KMS-11 (cell line): ENCODE results near the gene KCNIP1.
"Not testable (repeated sequence)": the region's sequence is repeated elsewhere in the genome, so short reads cannot be mapped to it uniquely, and the experiment has no call there.

Source experiments
- H2AFZ ChIP-seq: fragments of 200-600 bp; sonication (generic); 2 replicates; pipeline ENCODE4 v1.6.1; 2016; ENCODE audit warnings: antibody characterized with exemption, mixed run types, low read depth
- H3K27ac ChIP-seq: fragments of 200-600 bp; sonication (generic); 2 replicates; pipeline ENCODE4 v1.6.1; 2016; ENCODE audit warnings: mild to moderate bottlenecking, mixed run types
- H3K27me3 ChIP-seq: fragments of 200-600 bp; sonication (generic); 2 replicates; pipeline ENCODE4 v1.6.1; 2017; ENCODE audit warnings: mild to moderate bottlenecking, low read depth, mixed run types, moderate library complexity; ENCODE audit not compliant: insufficient read depth
- H3K36me3 ChIP-seq: fragments of 200-600 bp; sonication (generic); 2 replicates; pipeline ENCODE4 v1.6.1; 2017; ENCODE audit warnings: mild to moderate bottlenecking, mixed run types; ENCODE audit not compliant: insufficient read depth
- H3K4me1 ChIP-seq: fragments of 200-600 bp; sonication (generic); 2 replicates; pipeline ENCODE4 v1.6.1; 2016; ENCODE audit warnings: mild to moderate bottlenecking, low read depth, mixed run types; ENCODE audit not compliant: poor library complexity, severe bottlenecking
- H3K4me2 ChIP-seq: fragments of 200-600 bp; sonication (generic); 2 replicates; pipeline ENCODE4 v1.7.0; 2016; ENCODE audit warnings: mild to moderate bottlenecking, mixed run types
- H3K4me3 ChIP-seq: fragments of 200-600 bp; sonication (generic); IDR thresholded peaks from 2 replicates; pipeline ENCODE4 v1.6.1; 2017; ENCODE audit warnings: low read depth, low read length, mixed read lengths; ENCODE audit not compliant: insufficient read depth
- H3K79me2 ChIP-seq: fragments of 200-600 bp; sonication (generic); 2 replicates; pipeline ENCODE4 v1.6.1; 2016; ENCODE audit warnings: low read depth, mixed run types; ENCODE audit not compliant: insufficient read depth
- H3K9ac ChIP-seq: fragments of 200-600 bp; sonication (generic); 2 replicates; pipeline ENCODE4 v1.6.1; 2016; ENCODE audit warnings: mild to moderate bottlenecking, mixed run types
- H4K20me1 ChIP-seq: fragments of 200-600 bp; sonication (generic); 2 replicates; pipeline ENCODE4 v1.6.1; 2016; ENCODE audit warnings: mild to moderate bottlenecking, mixed run types; ENCODE audit not compliant: insufficient read depth
- CTCF ChIP-seq: fragments of 200-600 bp; sonication (generic); conservative IDR thresholded peaks from 2 replicates; pipeline ENCODE4 v1.6.1; 2017; ENCODE audit warnings: low read depth, mild to moderate bottlenecking, antibody characterized with exemption, low read length, moderate library complexity, mixed read lengths

The KCNIP1 gene

GRCh38 chr5:170546282-170546681 lies 42.5 kb downstream of the KCNIP1 start:
- H3K27me3 ChIP-seq, result no peaks in the 10 kb centered on the region
- H3K27ac ChIP-seq, result no peak overlapping the region
- no peak for TF ChIP-seq CTCF
- H4K20me1 ChIP-seq, result no peaks in the 10 kb centered on the region
- H3K4me3 ChIP-seq, result no peak overlapping the region
- H3K79me2 ChIP-seq, result no peaks in the 10 kb centered on the region
- H2AFZ ChIP-seq, result no peak overlapping the region
- no peak overlapping the region for H3K9ac ChIP-seq
- H3K36me3 ChIP-seq, result no peaks in the 10 kb centered on the region
- no peaks in the 10 kb centered on the region for H3K4me1 ChIP-seq
- H3K4me2 ChIP-seq, result no peak overlapping the region

DNA sequence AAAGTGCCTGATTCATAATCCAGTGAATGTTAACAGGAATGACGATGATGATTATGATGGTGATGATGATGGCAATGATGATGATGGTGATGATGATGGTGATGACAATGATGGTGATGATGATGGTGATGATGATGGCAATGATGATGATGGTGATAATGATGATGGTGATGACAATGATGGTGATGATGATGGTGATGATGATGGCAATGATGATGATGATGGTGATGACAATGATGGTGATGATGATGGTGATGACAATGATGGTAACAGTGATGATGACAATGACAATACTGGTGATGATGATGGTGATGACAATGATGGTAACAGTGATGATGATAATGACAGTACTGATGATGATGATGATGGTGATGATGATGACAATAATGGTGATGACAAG lies 46.6 kb downstream of the KCNIP1 start:
- H3K9ac ChIP-seq, H2AFZ ChIP-seq, H3K79me2 ChIP-seq, H3K36me3 ChIP-seq, H3K4me2 ChIP-seq, H4K20me1 ChIP-seq, H3K4me3 ChIP-seq, H3K27ac ChIP-seq, H3K4me1 ChIP-seq, H3K27me3 ChIP-seq: not testable (repeated sequence)

DNA sequence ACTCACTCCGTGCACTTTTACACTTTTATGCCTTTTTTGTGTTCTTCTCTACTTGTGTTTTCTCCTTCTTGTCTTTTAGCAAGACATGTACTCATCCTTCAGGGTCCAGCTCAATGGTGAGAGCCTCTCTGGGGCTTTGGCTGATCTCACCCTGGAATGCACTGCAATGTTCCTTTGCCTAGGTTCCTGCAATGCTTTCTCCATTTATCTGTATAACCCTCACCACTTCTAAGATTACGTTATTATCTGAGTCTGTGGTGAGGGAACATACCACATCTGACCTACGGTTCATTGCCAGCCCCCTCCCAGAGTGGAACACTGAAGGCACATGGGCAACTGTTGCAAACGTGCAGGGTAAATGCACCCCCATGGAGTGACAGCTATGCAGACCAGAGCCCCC lies 47.3 kb downstream of the KCNIP1 start:
- no peaks in the 10 kb centered on the region for H4K20me1 ChIP-seq
- H3K9ac ChIP-seq, result no peak overlapping the region
- TF ChIP-seq CTCF, result no peak
- no peaks in the 10 kb centered on the region for H3K36me3 ChIP-seq
- H3K4me2 ChIP-seq, result no peak overlapping the region
- no peaks in the 10 kb centered on the region for H3K4me1 ChIP-seq
- H3K27ac ChIP-seq, result no peak overlapping the region
- no peaks in the 10 kb centered on the region for H3K27me3 ChIP-seq
- H3K4me3 ChIP-seq, result no peak overlapping the region
- H2AFZ ChIP-seq, result no peak overlapping the region
- H3K79me2 ChIP-seq, result no peaks in the 10 kb centered on the region

- Histone ChIP-seq H3K79me2 (no peaks in the 10 kb centered on the region), H3K4me3 (no peak overlapping the region), H3K4me2 (no peak overlapping the region), H3K27me3 (no peaks in the 10 kb centered on the region), H4K20me1 (no peaks in the 10 kb centered on the region), H3K4me1 (no peaks in the 10 kb centered on the region), H2AFZ (no peak overlapping the region), H3K9ac (no peak overlapping the region), H3K36me3 (no peaks in the 10 kb centered on the region), H3K27ac (no peak overlapping the region)
- no peak for TF ChIP-seq CTCF
Observed at GRCh38 chr5:170551622-170552021, 47.8 kb downstream of the KCNIP1 start.

- no peaks in the 10 kb centered on the region for H3K79me2 ChIP-seq
- no peaks in the 10 kb centered on the region for H3K27me3 ChIP-seq
- no peak overlapping the region for H3K9ac ChIP-seq
- H3K36me3 ChIP-seq, result no peaks in the 10 kb centered on the region
- no peak overlapping the region for H3K4me3 ChIP-seq
- TF ChIP-seq CTCF, result no peak
- no peak overlapping the region for H3K4me2 ChIP-seq
- no peak overlapping the region for H2AFZ ChIP-seq
- H3K27ac ChIP-seq, result no peak overlapping the region
- no peaks in the 10 kb centered on the region for H4K20me1 ChIP-seq
- H3K4me1 ChIP-seq, result no peaks in the 10 kb centered on the region
Observed at GRCh38 chr5:170552621-170553115, 48.8 kb downstream of the KCNIP1 start.
